K562 treated with DMSO at 1 percent for 24 hours (cell line): ENCODE measurements around the gene ARG2. TPM values are rescaled to one million over a fixed set of nuclear protein-coding genes. Genes with fewer than 3 reads are reported as not detected.

ENCODE experiments used
- total RNA-seq: library from RNA; unstranded; fragments of 300-600 nt; gene quantifications from 2 replicates; pipeline ENCODE4 v1.2.3, GENCODE V29; 2022; ENCODE audit warnings: low read depth; ENCODE audit not compliant: insufficient read depth

The ARG2 gene
- 20.1 and 25.3 TPM in 2 replicates for total RNA-seq

DNA sequence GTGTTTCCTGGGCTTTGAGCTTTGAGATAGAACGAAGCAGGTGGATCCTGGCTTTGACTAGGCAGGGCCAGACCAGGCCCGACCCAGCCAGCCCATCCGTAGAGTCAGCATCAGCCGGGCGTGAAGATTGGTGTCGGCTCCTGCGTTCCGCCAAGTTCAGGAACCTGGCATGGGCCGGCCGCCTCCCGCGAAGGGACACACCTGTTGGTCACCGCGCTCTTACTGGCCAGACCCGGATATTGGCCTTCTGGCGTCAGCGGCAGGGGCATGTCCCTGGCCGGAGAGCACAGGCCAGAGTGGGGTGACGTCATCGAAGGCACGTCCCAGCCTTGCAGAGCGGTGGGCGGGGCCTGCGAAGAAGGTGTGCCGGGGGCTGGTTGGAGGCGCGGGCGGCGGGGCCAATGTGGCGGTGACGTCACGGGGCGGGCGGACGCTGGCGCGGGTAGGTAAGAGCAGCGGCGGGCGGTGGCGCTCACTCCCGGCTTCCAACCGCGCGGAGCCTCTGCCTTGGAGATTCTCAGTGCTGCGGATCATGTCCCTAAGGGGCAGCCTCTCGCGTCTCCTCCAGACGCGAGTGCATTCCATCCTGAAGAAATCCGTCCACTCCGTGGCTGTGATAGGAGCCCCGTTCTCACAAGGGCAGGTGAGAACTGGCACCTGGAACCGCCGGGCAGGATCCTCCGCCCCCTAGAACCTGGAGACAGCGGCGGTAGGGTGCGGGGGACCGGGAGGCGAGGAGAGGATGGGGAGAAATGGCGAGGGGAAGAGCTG is at the start of gene ARG2:
Gene ARG2 (plus strand): TSS at position 475 of the 771 bp plus-strand sequence. CDS start 58 bp downstream, at position 533.

DNA sequence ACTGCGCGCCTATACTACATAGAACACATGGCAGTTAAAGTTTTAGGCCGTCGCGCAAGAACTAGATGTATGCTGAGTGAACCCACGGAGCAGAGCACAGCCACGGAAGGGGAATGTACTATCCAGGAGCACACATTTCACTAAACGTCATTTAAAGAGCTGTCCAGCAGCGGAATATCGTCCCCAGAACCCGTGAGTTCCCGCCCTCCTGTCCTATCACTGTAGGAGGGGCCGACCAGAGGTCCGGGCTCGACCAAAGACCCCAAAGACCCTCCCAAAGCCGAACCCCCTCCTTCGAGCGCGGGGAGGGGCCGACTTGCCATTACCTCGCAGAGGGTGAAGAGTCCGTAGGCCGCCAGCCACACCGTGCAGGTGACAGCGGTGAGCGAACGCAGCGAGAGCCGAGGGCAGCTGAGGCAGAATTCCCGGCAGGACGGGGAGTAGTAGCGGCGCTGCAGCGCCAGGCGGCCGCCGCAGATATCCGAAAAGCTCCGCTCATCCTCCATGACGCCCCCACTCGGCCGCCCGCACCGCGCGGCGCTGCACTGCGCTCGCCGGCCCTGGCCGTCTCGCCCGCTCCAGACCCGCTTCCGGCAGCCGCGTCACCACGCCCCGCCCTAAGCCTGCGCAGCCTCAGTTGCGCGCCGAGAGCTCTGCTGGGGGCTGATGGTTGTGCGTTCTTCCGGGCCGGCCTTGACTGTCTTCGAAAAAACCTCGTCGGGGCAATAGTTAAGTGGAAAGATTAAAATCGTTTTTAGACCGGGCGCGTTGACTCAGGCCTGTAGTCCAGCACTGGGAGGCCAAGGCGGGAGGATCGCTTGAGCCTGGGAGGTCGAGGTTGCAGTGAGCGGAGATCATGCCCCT is 19.8 kb upstream of the ARG2 start, which contains the start of gene PIGH:
Gene PIGH (minus strand): TSS at position 571 of the 864 bp plus-strand sequence. CDS start 65 bp downstream, at position 506.

DNA sequence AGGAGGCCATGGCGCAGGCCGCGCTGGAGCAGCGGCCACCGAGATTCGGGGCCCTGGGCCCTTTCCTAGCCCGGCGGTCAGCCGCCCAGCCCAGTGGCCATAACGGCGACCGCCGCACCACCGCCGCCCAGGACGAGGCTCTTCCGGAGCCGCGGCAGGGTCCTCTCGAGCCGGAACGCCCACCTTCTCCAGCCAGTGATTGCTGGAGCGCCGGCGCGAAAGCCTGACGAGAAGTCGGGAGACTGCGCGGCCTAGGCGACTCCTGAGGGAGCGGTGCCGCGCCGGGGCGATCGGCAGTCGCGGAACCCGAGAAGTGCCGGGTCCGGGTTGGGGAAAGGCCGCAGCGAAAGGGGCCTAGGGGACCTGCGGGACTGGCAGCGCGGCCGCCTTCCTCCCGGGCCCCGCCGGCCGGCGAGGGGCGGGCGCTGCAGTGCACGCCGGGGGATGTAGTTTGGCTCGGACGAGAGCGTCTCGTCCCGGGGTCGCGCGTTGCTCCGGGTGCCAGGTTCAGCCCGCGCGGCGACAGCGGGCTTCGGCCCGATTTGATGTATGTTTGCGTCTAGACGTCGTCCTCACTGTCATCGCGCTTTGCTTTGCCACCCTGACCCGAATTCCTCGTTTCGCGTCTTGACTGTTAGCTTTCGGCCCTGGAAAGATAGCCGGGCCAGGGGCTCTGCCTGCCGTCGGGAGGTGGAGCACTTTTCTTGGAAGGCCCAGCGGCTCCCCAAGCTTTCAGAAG is 54.9 kb downstream of the ARG2 start, which contains the start of gene VTI1B:
Gene VTI1B (minus strand): TSS at position 153 of the 739 bp plus-strand sequence. CDS start 143 bp downstream, at position 10.

DNA sequence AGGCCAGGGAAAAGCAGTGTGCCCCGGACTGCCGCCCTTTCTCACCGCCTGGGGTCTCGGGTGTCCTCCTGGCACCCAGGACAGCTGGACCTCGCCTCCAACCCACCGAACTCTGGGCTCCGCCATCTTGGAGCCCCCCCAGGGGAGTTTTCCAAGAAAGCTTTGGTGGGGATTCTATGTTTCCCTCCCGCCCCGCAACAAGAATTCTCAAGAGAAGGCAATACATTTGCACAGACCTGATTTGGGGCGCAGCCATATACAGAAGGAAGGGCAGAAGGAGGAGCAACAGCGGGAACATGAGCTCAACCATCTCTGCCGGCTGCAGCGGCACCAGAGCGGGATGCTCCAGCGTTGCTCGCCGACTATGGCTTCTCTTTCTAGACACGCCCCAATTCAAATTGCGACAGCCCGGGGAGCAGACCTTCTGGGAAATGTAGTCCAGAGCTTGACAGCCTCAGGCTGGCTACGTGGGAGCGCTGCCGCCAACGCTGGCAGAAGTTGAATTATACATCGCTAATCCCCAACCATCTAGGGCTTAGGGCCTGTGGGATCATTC is 75.8 kb downstream of the ARG2 start, which contains the start of gene RDH11:
Gene RDH11 (minus strand): TSS at position 371 of the 556 bp plus-strand sequence. CDS start 61 bp downstream, at position 310.

Other genes with a start within 250 kb of the ARG2 start
- gene PLEK2, start 207.8 kb upstream of the ARG2 start, total RNA-seq: not detected in 2 replicates
- gene TMEM229B, start 131.2 kb upstream of the ARG2 start, total RNA-seq: 0.22 TPM in 1 of 2 replicates, not detected in the other
- gene PLEKHH1, start 86.6 kb upstream of the ARG2 start, total RNA-seq: 3.0 and 5.8 TPM in 2 replicates
- 30.0 and 34.8 TPM in 2 replicates for gene PIGH, start 19.7 kb upstream of the ARG2 start, total RNA-seq
- 52.9 and 58.1 TPM in 2 replicates for gene VTI1B, start 54.7 kb downstream of the ARG2 start, total RNA-seq
- gene RDH11, start 75.8 kb downstream of the ARG2 start, total RNA-seq: 33.7 and 34.0 TPM in 2 replicates
- 0.15 and 0.47 TPM in 2 replicates for gene RDH12, start 82.0 kb downstream of the ARG2 start, total RNA-seq
- 6.1 and 6.7 TPM in 2 replicates for gene ZFYVE26, start 196.7 kb downstream of the ARG2 start, total RNA-seq
- gene RAD51B, start 199.9 kb downstream of the ARG2 start, total RNA-seq: 4.5 and 10.1 TPM in 2 replicates